Right lobe of liver (tissue), 6 donors: ENCODE results near the gene KRTAP5-1. TPM values are rescaled to one million over a fixed set of nuclear protein-coding genes. Genes with fewer than 3 reads are reported as not detected.

Source experiments
- ATAC-seq, 4 donors: fragments of 200-7000 bp; cut with Tn5 transposase; one replicate each; pipeline ENCODE4 v1.9.1; 2020; ENCODE audit warnings: mild to moderate bottlenecking in 4 of 4, moderate library complexity in 4 of 4
- DNase-seq, 3 donors: peaks; one replicate each; pipeline ENCODE4 v3.0.0-alpha.2; 2020
- H3K27ac ChIP-seq, 3 donors: fragments of 200-600 bp; one replicate each; pipeline ENCODE4 v1.8.0; 2022
- H3K27me3 ChIP-seq, 2 donors: fragments of 200-600 bp; one replicate each; pipeline ENCODE4 v1.8.0; 2022
- H3K36me3 ChIP-seq, 4 donors: fragments of 200-600 bp; sonication (generic) in 1 of 4; one replicate each; pipeline versions ENCODE4 v1.5.1 to v1.8.0; 2017 to 2022; ENCODE audit warnings: control low read depth in 1 of 4
- H3K4me1 ChIP-seq, 4 donors: fragments of 200-600 bp; sonication (generic) in 1 of 4; one replicate each; pipeline versions ENCODE4 v1.5.1 to v1.8.0; 2017 to 2022; ENCODE audit warnings: control low read depth in 1 of 4
- H3K4me3 ChIP-seq, 3 donors: fragments of 200-600 bp; one replicate each; pipeline ENCODE4 v1.8.0; 2022
- H3K9me3 ChIP-seq, 4 donors: fragments of 200-600 bp; sonication (generic) in 1 of 4; one replicate each; pipeline versions ENCODE4 v1.5.1 to v1.8.0; 2017 to 2022; ENCODE audit warnings: control low read depth in 1 of 4
- POLR2A ChIP-seq: fragments of 450-650 bp; IDR thresholded peaks from one replicate; pipeline ENCODE4 v1.6.1; 2017; ENCODE audit warnings: antibody characterized with exemption, mild to moderate bottlenecking
- WGBS: methylation state at CpG from one replicate; pipeline ENCODE4 v1.1.6; 2018; ENCODE audit warnings: low coverage, low lambda C conversion rate; ENCODE audit not compliant: insufficient coverage; ENCODE audit errors: missing lambda C conversion rate; 5-methylcytosine and 5-hydroxymethylcytosine counted together
- intact Hi-C, 2 donors: fragments of 100-400 bp; cut with DNase I; formaldehyde crosslinking; loops; one replicate each; pipeline versions ENCODE4 v1.11.2 to v1.14.1; 2022
- total RNA-seq, 6 experiments: library from RNA; depleted of rRNA in 2 of 6; stranded (reverse); fragments of >200 nt in 2 of 6; fragmentation: NEBNext Ultra II Directional in 3 of 6; extraction: Animal tissue kit (Norgen Biotek cat#: 25700) in 3 of 6; gene quantifications; one replicate each; pipeline versions ENCODE4 v1.1.0 to v1.2.4, GENCODE V29; 2016 to 2023
- TF ChIP-seq, protein P1 (sequence below), 4 donors: fragments of 200-600 bp in 3 of 4; fragments of 450-650 bp in 1 of 4; IDR thresholded peaks; one replicate each; pipeline versions ENCODE4 v1.5.1 to v1.8.0; 2016 to 2022; ENCODE audit warnings: antibody characterized with exemption in 4 of 4, mild to moderate bottlenecking in 2 of 4
- donor health status: DM: no; HTN: yes; CAD: no.
- donor health status: DM: no; HTN: no; CAD: no.
- donor health status: DM: no; HTN: no; CAD: no.
- donor health status: DM: no; HTN: yes; CAD: no.
- donor health status: DM: no; HTN: yes; CAD: no.

KRTAP5-1 gene
- total RNA-seq, 6 experiments from 2014 or later = not detected

DNA sequence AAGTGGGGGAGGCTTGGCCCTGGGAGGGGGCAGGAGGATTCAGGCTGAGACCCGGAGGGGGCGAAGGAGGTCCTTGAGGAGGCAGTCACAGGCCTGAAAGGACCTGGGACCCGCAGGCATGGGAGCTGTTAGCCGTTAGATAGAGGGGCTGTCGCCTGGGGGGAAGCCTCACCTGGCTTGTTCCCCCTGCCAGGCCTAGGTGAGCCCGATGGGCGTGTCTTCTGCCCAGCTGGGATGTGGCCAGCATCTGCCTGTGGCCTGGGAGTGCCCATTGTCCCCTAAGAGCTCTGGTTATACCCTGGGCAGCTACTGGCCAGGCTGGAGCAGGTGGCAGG, 11.2 kb downstream of the KRTAP5-1 start:
- 0% methylated on average over 1 of the region's 7 CpGs for WGBS

DNA sequence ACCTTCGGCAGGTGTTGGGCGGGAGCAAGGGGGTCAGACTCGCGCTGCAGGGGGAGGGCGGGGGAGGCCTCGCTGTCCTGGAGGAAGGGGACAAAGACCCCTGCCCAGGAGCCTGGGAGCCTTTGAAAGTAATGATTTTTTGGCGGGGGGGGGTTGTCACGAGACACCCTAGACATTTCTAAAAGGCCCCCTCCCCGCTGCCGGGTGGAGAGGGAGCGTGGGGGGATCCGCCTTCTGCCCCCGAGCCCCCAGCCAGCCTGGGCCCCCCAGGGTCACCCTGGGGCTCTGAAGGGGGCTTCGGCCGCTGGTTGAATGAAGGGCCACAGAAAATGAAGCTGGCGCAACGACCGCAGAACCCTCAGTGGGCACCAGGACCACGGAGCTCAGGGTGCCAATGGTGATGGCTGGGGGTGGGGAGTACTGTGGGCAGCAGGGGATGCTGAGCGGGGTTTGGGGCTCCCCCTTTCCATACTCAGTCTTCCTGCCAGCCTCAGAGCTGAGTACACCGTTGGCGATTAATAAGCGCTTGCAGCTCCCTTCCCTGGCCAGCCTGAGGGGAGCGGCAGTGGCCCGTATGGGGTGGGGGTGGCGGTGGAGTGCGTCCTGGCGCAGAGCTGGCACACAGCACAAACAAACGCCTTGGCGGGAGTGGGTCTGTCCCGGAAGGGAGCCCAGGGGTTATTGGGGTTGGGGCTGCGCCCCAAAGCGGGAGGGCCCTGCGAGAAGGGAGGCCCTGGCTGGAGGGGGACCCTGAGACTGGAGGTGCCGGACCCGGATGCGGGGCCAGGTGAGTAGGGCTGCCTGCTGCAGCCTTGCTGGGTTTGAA, 11.8 kb downstream of the KRTAP5-1 start:
- Histone ChIP-seq H3K9me3 (no peaks in the 10 kb centered on the region), H3K36me3 (no peaks in the 10 kb centered on the region), H3K27ac (peak overlapping the region; percentile 6 to 48 (median 15)), H3K27me3 (no peaks in the 10 kb centered on the region), H3K4me1 (peaks cover 0 to 19% (median 5%) of the 10 kb centered on the region in 4 donors), H3K4me3 (peak overlapping the region; percentile 40 to 45 (median 43))
- peak in 1 of 3 donors; percentile 36 for DNase-seq
- peak in 3 of 4 donors; percentile 1 to 23 (median 4) for ATAC-seq
- intact Hi-C loops = loop anchor here in 1 of 2 donors (10.0 kb wide), 1 partner anchor 118 kb away; no protein-coding TSS in a partner anchor
- TF ChIP-seq, protein P1, sequence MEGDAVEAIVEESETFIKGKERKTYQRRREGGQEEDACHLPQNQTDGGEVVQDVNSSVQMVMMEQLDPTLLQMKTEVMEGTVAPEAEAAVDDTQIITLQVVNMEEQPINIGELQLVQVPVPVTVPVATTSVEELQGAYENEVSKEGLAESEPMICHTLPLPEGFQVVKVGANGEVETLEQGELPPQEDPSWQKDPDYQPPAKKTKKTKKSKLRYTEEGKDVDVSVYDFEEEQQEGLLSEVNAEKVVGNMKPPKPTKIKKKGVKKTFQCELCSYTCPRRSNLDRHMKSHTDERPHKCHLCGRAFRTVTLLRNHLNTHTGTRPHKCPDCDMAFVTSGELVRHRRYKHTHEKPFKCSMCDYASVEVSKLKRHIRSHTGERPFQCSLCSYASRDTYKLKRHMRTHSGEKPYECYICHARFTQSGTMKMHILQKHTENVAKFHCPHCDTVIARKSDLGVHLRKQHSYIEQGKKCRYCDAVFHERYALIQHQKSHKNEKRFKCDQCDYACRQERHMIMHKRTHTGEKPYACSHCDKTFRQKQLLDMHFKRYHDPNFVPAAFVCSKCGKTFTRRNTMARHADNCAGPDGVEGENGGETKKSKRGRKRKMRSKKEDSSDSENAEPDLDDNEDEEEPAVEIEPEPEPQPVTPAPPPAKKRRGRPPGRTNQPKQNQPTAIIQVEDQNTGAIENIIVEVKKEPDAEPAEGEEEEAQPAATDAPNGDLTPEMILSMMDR (IDR thresholded peaks at IDR 0.05) = no peak
- TF ChIP-seq POLR2A = no peak
- WGBS = 2% methylated on average over 20 of the region's 37 CpGs

More for the DNA sequence above, 11.2 kb downstream of the KRTAP5-1 start:
- intact Hi-C loops = loop anchor here in 1 of 2 donors (10.0 kb wide), 1 partner anchor 119 kb away; no protein-coding TSS in a partner anchor
- H3K4me1 ChIP-seq = peaks cover 0 to 19% (median 5%) of the 10 kb centered on the region in 4 donors
- ATAC-seq (peak; percentile 77 to 80 (median 78)), DNase-seq (peak; percentile 80 to 87 (median 81))
- H3K4me3 ChIP-seq = peak overlapping the region in 2 of 3 donors; percentile 45
- no peaks in the 10 kb centered on the region for H3K27me3 ChIP-seq
- H3K36me3 ChIP-seq = no peaks in the 10 kb centered on the region
- no peaks in the 10 kb centered on the region for H3K9me3 ChIP-seq
- H3K27ac ChIP-seq = peak overlapping the region; percentile 15 to 48 (median 31)
- TF ChIP-seq POLR2A = peak; percentile 77
- TF ChIP-seq, protein P1 (IDR thresholded peaks at IDR 0.05) = no peak

DNA sequence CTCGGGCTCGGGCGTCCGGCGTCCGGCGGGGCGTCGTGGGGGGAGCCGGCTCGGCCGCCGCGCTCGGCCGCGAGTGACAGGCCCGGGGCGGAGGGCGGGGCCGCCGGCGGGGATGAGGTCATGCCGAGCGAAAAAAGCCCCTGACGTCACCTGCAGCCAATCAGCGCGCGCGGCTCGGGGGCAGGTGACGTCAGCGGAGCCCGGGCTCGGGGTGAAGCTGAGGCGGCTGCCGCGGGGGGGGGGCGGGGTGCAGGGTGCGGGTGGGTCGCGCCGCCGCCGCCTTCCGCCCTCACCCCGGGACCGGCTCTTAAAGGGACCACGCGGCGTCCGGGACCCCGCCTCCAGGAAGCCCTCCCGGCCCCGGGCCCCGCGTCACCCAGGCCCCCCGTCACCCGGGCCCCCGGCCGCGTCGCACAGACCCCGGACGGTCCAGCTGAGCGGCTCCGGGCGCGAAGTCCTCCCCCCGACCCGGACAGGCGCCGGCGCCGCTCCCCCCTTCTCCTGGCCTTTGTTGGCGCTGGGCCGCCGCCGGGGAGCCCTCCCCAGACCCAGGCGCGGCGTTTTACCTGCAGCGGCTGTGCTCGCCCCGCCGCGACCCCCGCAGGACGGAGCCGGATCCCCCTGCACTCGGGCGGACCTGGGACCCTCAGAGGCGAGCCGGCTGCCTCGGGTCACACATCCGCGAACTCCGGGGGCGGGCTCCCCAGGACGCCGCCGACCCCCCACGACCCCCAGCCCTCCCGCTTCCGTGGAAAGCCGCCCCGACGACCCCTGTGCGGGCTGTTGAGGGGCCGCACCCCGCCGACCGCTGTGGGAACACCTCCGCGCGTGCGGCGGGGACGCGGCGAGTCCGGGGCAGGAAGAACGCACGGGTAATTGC, 12.6 kb downstream of the KRTAP5-1 start, which contains the start of gene DUSP8:
DUSP8 (minus strand) TSS at position 75 of the 880 bp plus-strand sequence. CDS start 6,445 bp downstream, outside the sequence.
- ATAC-seq (peak; percentile 60 to 72 (median 62)), DNase-seq (peak; percentile 82 to 92 (median 90))
- peaks cover 0 to 19% (median 5%) of the 10 kb centered on the region in 4 donors for H3K4me1 ChIP-seq
- WGBS = 0% methylated on average over 10 of the region's 124 CpGs
- H3K36me3 ChIP-seq = no peaks in the 10 kb centered on the region
- no peaks in the 10 kb centered on the region for H3K27me3 ChIP-seq
- intact Hi-C loops = loop anchor here in 1 of 2 donors (10.0 kb wide), 1 partner anchor 118 kb away; no protein-coding TSS in a partner anchor
- TF ChIP-seq, protein P1 (IDR thresholded peaks at IDR 0.05) = no peak
- TF ChIP-seq POLR2A = peak; percentile 71
- no peaks in the 10 kb centered on the region for H3K9me3 ChIP-seq
- H3K4me3 ChIP-seq = peak within 1 kb of the TSS; percentile 40 to 65 (median 43)
- H3K27ac ChIP-seq = peak within 1 kb of the TSS; percentile 40 to 70 (median 40)

DNA sequence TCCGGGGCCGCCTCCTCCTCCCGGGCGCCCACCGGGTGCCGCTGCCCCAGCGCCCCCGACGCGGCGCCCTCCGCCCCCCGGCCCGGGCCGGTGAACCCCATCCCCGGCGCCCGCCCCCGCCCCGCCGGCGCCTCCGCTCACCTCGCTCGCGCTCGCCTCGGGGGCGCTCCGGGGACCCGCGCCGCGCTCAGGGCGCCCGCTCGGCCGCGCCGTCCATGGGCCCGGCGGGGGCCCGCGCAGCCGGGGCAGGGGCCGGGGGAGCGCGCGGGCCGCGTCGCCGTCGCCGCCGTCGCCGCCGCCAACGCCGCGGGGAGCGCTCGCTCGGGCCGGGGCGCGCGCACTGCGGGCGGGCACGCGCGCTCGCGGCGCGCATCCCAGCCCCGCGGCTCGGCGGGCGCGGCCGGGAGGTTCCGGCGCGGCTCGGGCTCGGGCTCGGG, 13.3 kb downstream of the KRTAP5-1 start:
- no peaks in the 10 kb centered on the region for H3K27me3 ChIP-seq
- no peaks in the 10 kb centered on the region for H3K36me3 ChIP-seq
- H3K4me3 ChIP-seq = peak overlapping the region; percentile 32 to 65 (median 36)
- intact Hi-C loops = loop anchor here in 1 of 2 donors (10.0 kb wide), 1 partner anchor 117 kb away; no protein-coding TSS in a partner anchor
- TF ChIP-seq, protein P1 (IDR thresholded peaks at IDR 0.05) = no peak
- no peak for TF ChIP-seq POLR2A
- no peak for ATAC-seq
- 0% methylated on average over 3 of the region's 91 CpGs for WGBS
- no peaks in the 10 kb centered on the region for H3K9me3 ChIP-seq
- peaks cover 0 to 19% (median 5%) of the 10 kb centered on the region in 4 donors for H3K4me1 ChIP-seq
- DNase-seq = peak in 1 of 3 donors; percentile 23
- H3K27ac ChIP-seq = no peak overlapping the region
